Keratinocyte (primary cell): ENCODE results near the gene GOLIM4. TPM values are rescaled to one million over a fixed set of nuclear protein-coding genes. Genes with fewer than 3 reads are reported as not detected.

Experiments
- DNase-seq: peaks from one replicate; pipeline ENCODE4 v3.0.0-alpha.2; 2011; ENCODE audit warnings: low read depth, missing footprints, low spot score
- FAIRE-seq: peaks from 2 replicates; lab custom pipeline; 2011; peaks lifted over from hg19 to GRCh38; lab: Jason Lieb, UNC
- H2AFZ ChIP-seq: 2 replicates; pipeline ENCODE4 v1.6.0; 2012; ENCODE audit warnings: low read length, control low read depth, inconsistent platforms; ENCODE audit not compliant: control insufficient read depth
- H3K27ac ChIP-seq: 2 replicates; pipeline ENCODE4 v1.5.1; 2011; ENCODE audit warnings: low read length; ENCODE audit not compliant: control insufficient read depth, insufficient read depth
- H3K27me3 ChIP-seq: 3 replicates; pipeline ENCODE4 v1.6.0; 2011; ENCODE audit warnings: low read length; ENCODE audit not compliant: control insufficient read depth, insufficient read depth; ENCODE audit errors: extremely low read depth
- H3K36me3 ChIP-seq, 2 experiments: 2 replicates in 1 of 2; 3 replicates in 1 of 2; pipeline ENCODE4 v1.5.1; 2011; ENCODE audit warnings: low read length in 2 of 2, mild to moderate bottlenecking in 1 of 2; ENCODE audit not compliant: control insufficient read depth in 2 of 2, insufficient read depth in 2 of 2; ENCODE audit errors: extremely low read depth in 1 of 2
- H3K4me1 ChIP-seq: 3 replicates; pipeline ENCODE4 v1.5.1; 2011; ENCODE audit warnings: low read length; ENCODE audit not compliant: control insufficient read depth, insufficient read depth; ENCODE audit errors: extremely low read depth
- H3K4me2 ChIP-seq: 3 replicates; pipeline ENCODE4 v1.6.0; 2011; ENCODE audit warnings: low read depth, low read length; ENCODE audit not compliant: control insufficient read depth, insufficient read depth; ENCODE audit errors: extremely low read depth
- H3K4me3 ChIP-seq, 3 experiments: fragments of 200-600 bp in 1 of 3; sonication (generic) in 1 of 3; 2 replicates in 2 of 3; 3 replicates in 1 of 3; pipeline ENCODE4 v1.5.1; 2011 to 2016; ENCODE audit warnings: low read length in 3 of 3, mild to moderate bottlenecking in 3 of 3, control low read depth in 2 of 3, inconsistent platforms in 1 of 3, low read depth in 1 of 3, mixed read lengths in 1 of 3, mixed run types in 1 of 3, moderate library complexity in 1 of 3; ENCODE audit not compliant: control insufficient read depth in 2 of 3, insufficient read depth in 2 of 3; ENCODE audit errors: extremely low read depth in 1 of 3
- H3K79me2 ChIP-seq: 2 replicates; pipeline ENCODE4 v1.6.0; 2012; ENCODE audit warnings: low read length; ENCODE audit not compliant: control insufficient read depth, insufficient read depth
- H3K9ac ChIP-seq: 3 replicates; pipeline ENCODE4 v1.6.0; 2011; ENCODE audit warnings: low read length; ENCODE audit not compliant: control insufficient read depth, insufficient read depth; ENCODE audit errors: extremely low read depth
- H3K9me1 ChIP-seq: 3 replicates; pipeline ENCODE4 v1.6.0; 2011; ENCODE audit warnings: low read length; ENCODE audit not compliant: control insufficient read depth, insufficient read depth; ENCODE audit errors: extremely low read depth
- H3K9me3 ChIP-seq: 2 replicates; pipeline ENCODE4 v1.5.1; 2012; ENCODE audit warnings: low read depth, low read length; ENCODE audit not compliant: control insufficient read depth
- H4K20me1 ChIP-seq: 3 replicates; pipeline ENCODE4 v1.6.0; 2011; ENCODE audit warnings: low read length; ENCODE audit not compliant: control insufficient read depth, insufficient read depth; ENCODE audit errors: extremely low read depth
- EZH2 ChIP-seq: IDR thresholded peaks from one replicate; pipeline ENCODE4 v1.6.1; 2012; ENCODE audit warnings: inconsistent platforms, mild to moderate bottlenecking, low read length, moderate library complexity
- dilution Hi-C: fragments of 300-500 bp; cut with MboI; formaldehyde crosslinking; loops from one replicate; pipeline ENCODE4 v1.7.0; 2020; ENCODE audit warnings: low sequenced_read_pairs; ENCODE audit not compliant: extremely low pct_ligation_motif_present
- polyA plus RNA-seq, 5 experiments: library from polyadenylated mRNA; depleted of rRNA in 3 of 5; stranded (reverse) in 3 of 5; stranded (forward) in 1 of 5; unstranded in 1 of 5; fragments of >200 nt; gene quantifications; 1 replicate in 1 of 5; 2 replicates in 3 of 5; 3 replicates in 1 of 5; pipeline versions ENCODE4 v1.2.1 to v1.2.3, GENCODE V29; 2011 to 2012; ENCODE audit warnings: missing spikeins in 2 of 5, low read depth in 1 of 5, low replicate concordance in 1 of 5
- TF ChIP-seq, protein P1 (sequence below), 3 experiments: IDR thresholded peaks in 1 of 3; conservative IDR thresholded peaks in 1 of 3; optimal IDR thresholded peaks in 1 of 3; 2 replicates in 2 of 3; 3 replicates in 1 of 3; pipeline versions ENCODE3 to v1.5.1; 2011; ENCODE audit warnings: low read length in 3 of 3, mild to moderate bottlenecking in 3 of 3, moderate library complexity in 2 of 3, control low read depth in 1 of 3, inconsistent platforms in 1 of 3; ENCODE audit not compliant: insufficient read depth in 2 of 3; ENCODE audit errors: extremely low read depth in 1 of 3

Gene GOLIM4
- polyA plus RNA-seq, 1 donor (not counting 4 experiments of a cell fraction or from before 2014, with no cell fraction given) = 13.4 TPM

DNA sequence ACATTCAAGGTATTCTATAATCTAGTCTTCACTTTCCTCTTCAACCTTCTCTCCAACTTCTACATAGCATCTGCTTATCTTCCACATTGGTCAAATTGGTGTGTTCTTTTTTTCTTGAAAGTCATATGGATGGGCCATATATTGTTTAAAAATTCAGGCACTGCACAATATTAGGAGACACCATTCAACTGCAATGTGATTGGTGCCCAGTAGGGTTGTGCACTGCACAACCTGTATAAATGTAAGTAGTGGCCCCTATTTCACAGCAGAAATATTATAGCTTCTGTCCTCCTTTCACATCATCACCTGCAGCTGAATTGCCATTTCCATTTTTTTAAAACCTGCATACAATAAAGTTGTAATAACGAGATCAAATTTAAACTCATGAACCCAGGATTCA, 18.1 kb upstream of the GOLIM4 start:
- H4K20me1 ChIP-seq = no peaks in the 10 kb centered on the region
- no peak overlapping the region for H3K4me3 ChIP-seq
- H3K9me1 ChIP-seq = no peaks in the 10 kb centered on the region
- FAIRE-seq = no peak
- H3K9ac ChIP-seq = no peak overlapping the region
- no peaks in the 10 kb centered on the region for H3K79me2 ChIP-seq
- H3K9me3 ChIP-seq = no peaks in the 10 kb centered on the region
- DNase-seq = no peak
- TF ChIP-seq EZH2 = no peak
- TF ChIP-seq, protein P1, sequence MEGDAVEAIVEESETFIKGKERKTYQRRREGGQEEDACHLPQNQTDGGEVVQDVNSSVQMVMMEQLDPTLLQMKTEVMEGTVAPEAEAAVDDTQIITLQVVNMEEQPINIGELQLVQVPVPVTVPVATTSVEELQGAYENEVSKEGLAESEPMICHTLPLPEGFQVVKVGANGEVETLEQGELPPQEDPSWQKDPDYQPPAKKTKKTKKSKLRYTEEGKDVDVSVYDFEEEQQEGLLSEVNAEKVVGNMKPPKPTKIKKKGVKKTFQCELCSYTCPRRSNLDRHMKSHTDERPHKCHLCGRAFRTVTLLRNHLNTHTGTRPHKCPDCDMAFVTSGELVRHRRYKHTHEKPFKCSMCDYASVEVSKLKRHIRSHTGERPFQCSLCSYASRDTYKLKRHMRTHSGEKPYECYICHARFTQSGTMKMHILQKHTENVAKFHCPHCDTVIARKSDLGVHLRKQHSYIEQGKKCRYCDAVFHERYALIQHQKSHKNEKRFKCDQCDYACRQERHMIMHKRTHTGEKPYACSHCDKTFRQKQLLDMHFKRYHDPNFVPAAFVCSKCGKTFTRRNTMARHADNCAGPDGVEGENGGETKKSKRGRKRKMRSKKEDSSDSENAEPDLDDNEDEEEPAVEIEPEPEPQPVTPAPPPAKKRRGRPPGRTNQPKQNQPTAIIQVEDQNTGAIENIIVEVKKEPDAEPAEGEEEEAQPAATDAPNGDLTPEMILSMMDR (optimal IDR thresholded peaks at IDR 0.05 in 1 of 3, IDR thresholded peaks at IDR 0.05 in 1 of 3, conservative IDR thresholded peaks at IDR 0.05 in 1 of 3; ENCODE audit: extremely low read depth in 1 of 3, insufficient read depth in 2 of 3, low read length in 3 of 3) = no peak
- no peaks in the 10 kb centered on the region for H3K27me3 ChIP-seq
- H3K4me2 ChIP-seq = no peak overlapping the region
- no peak overlapping the region for H3K27ac ChIP-seq
- dilution Hi-C loops = no loop called here
- peaks cover 12% of the 10 kb centered on the region for H3K4me1 ChIP-seq
- H3K36me3 ChIP-seq = no peaks in the 10 kb centered on the region
- no peak overlapping the region for H2AFZ ChIP-seq

DNA sequence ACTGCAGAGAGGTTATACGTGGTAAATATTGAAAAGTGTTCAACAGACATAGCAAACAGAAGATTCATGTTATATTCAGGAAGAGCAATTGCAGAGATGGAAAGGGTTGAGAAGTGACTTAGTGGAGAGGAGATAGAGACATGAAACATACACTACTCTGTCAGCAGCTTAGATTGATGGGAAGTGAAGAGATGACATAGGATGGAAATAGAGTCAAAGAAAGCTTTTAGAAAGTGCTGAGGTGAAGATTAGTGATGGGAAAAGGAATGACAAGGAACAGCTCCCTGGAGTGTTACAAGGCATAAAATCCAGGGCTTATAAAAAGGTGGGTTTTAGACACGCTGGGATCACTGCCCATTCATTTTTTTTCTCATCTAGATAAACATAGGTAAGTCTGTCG, 17.2 kb upstream of the GOLIM4 start:
- Histone ChIP-seq H2AFZ (no peak overlapping the region), H3K9me1 (no peaks in the 10 kb centered on the region), H3K27ac (no peak overlapping the region), H3K9ac (no peak overlapping the region), H3K27me3 (no peaks in the 10 kb centered on the region), H3K36me3 (no peaks in the 10 kb centered on the region), H3K4me2 (no peak overlapping the region), H3K9me3 (no peaks in the 10 kb centered on the region), H3K79me2 (no peaks in the 10 kb centered on the region), H4K20me1 (no peaks in the 10 kb centered on the region), H3K4me1 (peaks cover 11% of the 10 kb centered on the region), H3K4me3 (no peak overlapping the region)
- dilution Hi-C loops = no loop called here
- DNase-seq (no peak), FAIRE-seq (no peak)
- TF ChIP-seq EZH2 = no peak
- TF ChIP-seq, protein P1 (optimal IDR thresholded peaks at IDR 0.05 in 1 of 3, IDR thresholded peaks at IDR 0.05 in 1 of 3, conservative IDR thresholded peaks at IDR 0.05 in 1 of 3; ENCODE audit: extremely low read depth in 1 of 3, insufficient read depth in 2 of 3, low read length in 3 of 3) = no peak
